GM18526 (cell line): ENCODE data around the gene SPATA16.

Experiments
- POLR2A ChIP-seq: IDR thresholded peaks from 3 replicates; pipeline ENCODE4 v1.6.1; 2011; ENCODE audit not compliant: insufficient read length; ENCODE audit errors: extremely low read depth

Gene SPATA16

GRCh38 chr3:173140986-173141385 lies at the start of gene SPATA16:
Gene SPATA16 (minus strand): TSS chr3:173141235. CDS start chr3:173117731, 23,504 bp downstream.
- no peak for TF ChIP-seq POLR2A

- no peak for TF ChIP-seq POLR2A
Measured at GRCh38 chr3:173173652-173174051, 32.6 kb upstream of the SPATA16 start.

GRCh38 chr3:173153631-173154030 lies 12.6 kb upstream of the SPATA16 start:
- TF ChIP-seq POLR2A: no peak

DNA sequence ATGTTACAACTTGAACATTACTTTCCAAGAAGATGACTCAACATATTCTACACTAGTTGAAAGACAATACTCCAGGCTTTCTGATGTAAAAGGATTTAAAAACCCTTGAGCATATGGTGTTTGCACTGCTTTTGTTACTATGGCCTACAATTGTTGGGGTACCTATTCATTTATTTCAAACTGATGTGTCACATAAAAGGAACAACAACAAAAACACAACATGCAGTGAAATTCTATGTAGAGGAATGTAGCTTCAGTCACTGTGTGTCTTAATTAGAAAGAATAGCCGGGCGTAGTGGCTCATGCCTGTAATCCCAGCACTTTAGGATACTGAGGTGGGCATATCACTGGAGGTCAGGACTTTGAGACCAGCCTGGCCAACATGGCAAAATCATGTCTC lies 1.6 kb downstream of the SPATA16 start:
- TF ChIP-seq POLR2A: no peak

- no peak for TF ChIP-seq POLR2A
Measured at GRCh38 chr3:173138026-173138425, 3.0 kb downstream of the SPATA16 start.

- TF ChIP-seq POLR2A: no peak
Measured at GRCh38 chr3:173135059-173135458, 6.0 kb downstream of the SPATA16 start.

DNA sequence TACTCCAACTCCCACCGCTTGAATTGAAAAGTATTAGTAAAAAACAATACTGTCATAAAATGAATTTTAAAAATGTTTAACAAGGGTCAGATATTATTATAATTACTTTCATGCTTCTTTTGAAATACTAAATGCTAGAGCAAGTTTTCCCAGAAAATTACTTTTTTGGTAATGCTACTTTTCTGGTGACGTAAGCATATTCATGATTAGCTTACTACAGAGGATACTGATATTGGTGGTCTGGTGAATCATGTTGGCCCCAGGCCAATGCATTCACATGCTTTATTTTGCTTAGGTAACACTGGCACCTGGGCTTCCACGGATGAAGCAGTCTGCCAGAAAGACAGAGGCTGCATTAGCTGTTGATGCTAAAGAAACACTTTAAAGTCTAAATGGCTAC lies 12.4 kb downstream of the SPATA16 start:
- no peak for TF ChIP-seq POLR2A

DNA sequence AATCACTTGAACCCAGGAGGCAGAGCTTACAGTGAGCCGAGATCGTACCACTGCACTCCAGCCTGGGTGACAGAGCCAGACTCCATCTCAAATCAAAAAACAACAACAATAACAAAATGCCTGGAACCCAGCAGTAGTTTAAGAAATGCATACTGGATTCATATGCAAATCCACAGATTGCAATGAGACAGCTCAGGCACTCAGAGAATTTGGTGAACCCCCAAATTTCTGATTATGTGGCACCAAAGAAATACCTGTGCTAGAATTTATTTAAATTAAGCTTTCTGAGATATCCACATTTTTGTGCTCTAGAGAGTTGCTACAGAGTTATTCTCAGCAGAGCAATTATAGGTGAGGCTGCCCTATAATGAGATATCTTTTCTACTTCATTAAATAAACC lies 29.7 kb downstream of the SPATA16 start:
- no peak for TF ChIP-seq POLR2A

- TF ChIP-seq POLR2A: no peak
Measured at GRCh38 chr3:173109143-173109542, 31.9 kb downstream of the SPATA16 start.

- TF ChIP-seq POLR2A: no peak
Measured at GRCh38 chr3:173103469-173103868, 37.6 kb downstream of the SPATA16 start.

DNA sequence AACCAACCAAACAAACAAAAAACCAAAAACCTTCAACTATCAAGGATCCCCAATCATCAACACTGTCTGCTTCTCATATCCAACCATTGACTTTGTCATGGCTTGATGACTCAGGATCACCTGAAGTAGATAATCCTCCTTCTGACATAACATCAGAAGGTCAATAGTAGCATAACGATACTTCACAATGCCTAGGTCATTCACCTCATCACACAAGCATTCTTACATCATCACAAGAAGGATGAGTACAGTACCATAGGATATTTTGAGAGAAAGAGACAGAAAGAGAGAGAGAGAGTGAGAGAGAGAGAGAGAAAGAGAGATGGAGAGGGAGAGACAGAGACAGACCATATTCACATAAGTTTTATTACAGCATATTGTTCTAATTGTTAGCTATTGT lies 42.1 kb downstream of the SPATA16 start:
- no peak for TF ChIP-seq POLR2A

DNA sequence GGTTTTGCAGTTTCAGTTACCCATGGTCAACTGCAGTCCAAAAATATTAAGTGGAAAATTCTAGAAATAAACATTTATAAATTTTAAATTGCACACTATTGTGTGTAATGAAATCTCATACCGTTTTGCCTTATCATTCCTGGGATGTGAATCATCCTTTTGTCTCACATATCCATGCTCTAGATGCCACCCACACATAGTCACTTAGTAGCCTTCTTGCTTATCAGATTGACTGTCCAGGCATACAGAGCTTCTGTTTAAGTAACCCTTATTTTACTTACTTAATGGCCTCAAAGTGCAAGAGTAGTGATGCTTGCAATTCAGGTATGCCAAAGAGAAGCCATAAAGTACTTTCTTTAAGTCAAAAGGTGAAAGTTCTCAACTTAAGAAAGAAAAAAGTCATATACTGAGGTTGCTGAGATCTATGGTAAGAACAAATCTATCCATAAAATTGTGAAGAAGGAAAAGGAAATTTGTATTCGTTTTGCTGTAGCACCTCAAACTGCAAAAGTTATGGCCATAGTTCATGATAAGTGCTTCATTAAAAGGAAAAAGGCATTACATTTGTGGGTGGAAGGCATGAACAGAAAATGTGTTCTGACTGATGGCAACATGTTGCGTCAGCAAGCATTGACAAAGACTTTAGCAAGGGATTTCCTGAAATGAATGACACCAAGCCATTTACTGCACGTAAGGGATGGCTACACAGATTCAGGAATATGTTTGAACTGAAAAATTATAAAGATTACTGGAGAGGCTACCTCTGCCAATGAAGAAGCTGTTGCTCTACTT lies 43.8 kb downstream of the SPATA16 start:
- no peak for TF ChIP-seq POLR2A

DNA sequence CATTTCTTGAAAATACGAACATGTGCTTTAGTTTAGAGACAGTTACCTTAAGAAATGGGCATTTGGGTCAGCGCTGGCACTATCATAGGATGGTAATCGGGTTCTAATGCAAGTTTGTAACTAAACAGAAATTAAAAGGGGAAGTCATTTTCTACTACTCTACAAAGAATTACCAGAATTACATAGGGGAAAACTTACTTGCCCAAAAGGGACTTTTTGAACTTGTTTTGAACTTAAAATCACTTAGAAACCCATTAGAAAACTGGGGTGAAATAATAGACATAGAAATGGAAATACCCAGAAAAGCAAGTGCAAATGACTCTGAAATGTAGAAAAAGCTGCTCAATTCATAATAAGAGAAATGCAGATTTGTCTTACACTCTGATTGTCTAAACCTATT lies 44.9 kb downstream of the SPATA16 start:
- no peak for TF ChIP-seq POLR2A

DNA sequence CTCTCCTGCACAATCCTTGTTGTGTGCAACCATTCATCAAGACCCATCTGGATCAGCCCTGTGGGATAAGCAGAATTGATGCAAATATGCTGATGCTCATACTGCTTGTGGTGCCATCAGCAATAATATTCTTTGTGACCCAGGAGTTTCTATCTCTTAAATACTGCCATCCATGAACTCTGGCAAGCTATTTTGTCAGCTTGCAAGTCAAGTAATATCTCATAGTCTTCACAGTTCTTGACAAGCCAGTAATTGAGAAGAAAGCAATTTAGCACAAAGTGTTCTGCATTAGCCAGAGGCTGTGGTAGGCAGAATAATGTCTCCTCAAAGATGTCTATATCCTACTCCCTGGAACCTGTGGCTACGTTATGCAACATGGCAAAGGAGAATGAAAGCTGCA lies 49.0 kb downstream of the SPATA16 start:
- TF ChIP-seq POLR2A: no peak

GRCh38 chr3:173090492-173090891 lies 50.5 kb downstream of the SPATA16 start:
- no peak for TF ChIP-seq POLR2A

DNA sequence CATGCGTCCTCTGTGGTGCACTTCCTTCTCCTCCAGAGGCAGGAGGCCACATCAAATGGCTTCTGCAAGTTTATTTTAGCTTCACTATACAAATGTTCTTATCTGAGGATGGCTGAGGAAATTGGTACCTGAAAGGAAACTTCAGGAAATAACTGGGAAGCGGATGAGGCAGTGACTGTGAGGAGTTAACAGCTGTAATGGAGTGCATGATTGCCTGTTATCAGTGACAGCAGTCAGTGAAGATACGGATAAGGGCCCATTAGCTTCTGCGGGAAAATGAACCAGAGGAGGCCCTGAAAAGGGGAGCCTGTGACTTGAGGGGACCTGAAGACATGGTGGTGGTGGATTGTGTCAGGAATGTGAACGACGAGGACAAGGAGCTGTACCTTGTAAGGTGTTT lies 51.8 kb downstream of the SPATA16 start:
- no peak for TF ChIP-seq POLR2A

DNA sequence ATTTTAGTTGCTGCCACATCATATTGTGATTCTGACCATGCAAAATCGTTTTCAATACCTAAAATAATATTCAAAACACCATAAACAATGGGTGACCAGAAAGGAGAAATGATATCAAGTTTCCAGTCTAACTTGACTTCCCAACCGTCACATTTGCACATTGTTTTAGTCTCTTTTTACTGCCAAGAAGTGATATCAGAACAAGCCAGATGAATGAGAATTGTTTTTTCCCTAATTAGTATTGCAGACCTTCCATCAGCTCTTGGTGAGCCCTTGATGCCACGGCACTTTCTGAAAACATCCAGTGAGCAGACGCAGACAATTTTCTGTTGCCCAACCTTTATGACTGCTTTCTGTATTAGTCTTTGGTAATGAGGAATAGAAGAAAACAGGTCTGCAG lies 62.5 kb downstream of the SPATA16 start:
- no peak for TF ChIP-seq POLR2A
